Fibroblast of pulmonary artery (primary cell): ENCODE results near the gene SRP9.
"Not testable (repeated sequence)": the region's sequence is repeated elsewhere in the genome, so short reads cannot be mapped to it uniquely, and the experiment has no call there.

Source experiments
- DNase-seq: peaks from one replicate; pipeline ENCODE4 v3.0.0-alpha.2; 2010; ENCODE audit warnings: low read depth
- H3K4me3 ChIP-seq: replicated peaks from 2 replicates; pipeline ENCODE4 v1.5.1; 2011; ENCODE audit warnings: low read depth, mild to moderate bottlenecking, control low read depth, low read length, moderate library complexity
- CTCF ChIP-seq: IDR thresholded peaks from 2 replicates; pipeline ENCODE4 v1.5.1; 2011; ENCODE audit warnings: mild to moderate bottlenecking, control low read depth, low read length, inconsistent platforms; ENCODE audit errors: missing control alignments

SRP9 gene

GRCh38 chr1:225834417-225835329 lies 57.0 kb downstream of the SRP9 start:
- no peak overlapping the region for H3K4me3 ChIP-seq
- peak; percentile 88 for DNase-seq
- no peak for TF ChIP-seq CTCF

DNA sequence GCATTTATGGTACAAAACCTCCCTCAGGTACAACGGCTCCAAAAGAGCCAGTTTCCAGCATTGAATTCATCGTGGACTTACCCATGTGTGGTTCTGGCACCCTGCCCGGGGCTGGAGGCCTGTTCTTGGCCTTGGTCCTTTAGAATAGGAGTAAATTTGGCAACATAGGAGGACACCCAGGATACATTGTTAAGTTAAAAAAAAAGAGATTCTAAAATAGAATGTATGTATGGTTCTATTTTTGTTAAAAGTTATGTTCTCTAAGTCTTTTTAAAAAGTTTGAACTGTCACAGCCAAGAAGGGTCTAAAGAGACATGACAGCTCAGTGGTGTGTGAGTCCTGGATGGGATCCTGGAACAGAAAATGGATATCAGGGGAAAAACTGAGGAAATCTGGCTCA lies 58.2 kb downstream of the SRP9 start:
- H3K4me3 ChIP-seq, result no peak overlapping the region

GRCh38 chr1:225836296-225836695 lies 58.7 kb downstream of the SRP9 start:
- not testable (repeated sequence) for DNase-seq, H3K4me3 ChIP-seq

More for the DNA sequence above, 58.2 kb downstream of the SRP9 start:
- no peak for TF ChIP-seq CTCF
- peak; percentile 82 for DNase-seq

DNA sequence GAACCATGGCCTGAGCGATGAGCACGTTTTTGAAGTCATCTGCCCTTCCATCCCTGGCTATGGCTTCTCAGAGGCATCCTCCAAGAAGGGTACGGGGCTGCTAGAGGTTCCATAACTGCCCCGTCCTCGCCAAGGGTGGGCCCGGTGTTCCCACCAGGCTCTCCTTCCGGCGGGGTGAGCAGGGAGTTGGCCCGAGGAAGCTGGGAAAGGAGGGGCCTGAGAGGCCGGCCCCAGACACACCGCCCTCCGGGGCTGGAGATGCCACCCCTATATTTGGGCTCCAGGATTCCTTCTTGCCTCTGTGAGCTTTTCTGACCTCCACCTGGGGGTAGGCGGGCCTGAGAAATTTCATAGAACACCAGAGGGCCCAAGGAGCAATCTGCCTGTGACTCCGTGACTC lies 61.2 kb downstream of the SRP9 start:
- DNase-seq, result no peak
- TF ChIP-seq CTCF, result no peak
- H3K4me3 ChIP-seq, result no peak overlapping the region
